HG02623 (cell line): ENCODE measurements around the gene ATRIP.

Experiments used
- ATAC-seq: cut with Tn5 transposase; IDR thresholded peaks from one replicate; pipeline ENCODE4 v1.9.1; 2021; ENCODE audit warnings: moderate library complexity; ENCODE audit not compliant: unreplicated experiment

ATRIP gene

GRCh38 chr3:48501196-48501595 is 54.7 kb downstream of the ATRIP start:
- ATAC-seq = no peak

DNA sequence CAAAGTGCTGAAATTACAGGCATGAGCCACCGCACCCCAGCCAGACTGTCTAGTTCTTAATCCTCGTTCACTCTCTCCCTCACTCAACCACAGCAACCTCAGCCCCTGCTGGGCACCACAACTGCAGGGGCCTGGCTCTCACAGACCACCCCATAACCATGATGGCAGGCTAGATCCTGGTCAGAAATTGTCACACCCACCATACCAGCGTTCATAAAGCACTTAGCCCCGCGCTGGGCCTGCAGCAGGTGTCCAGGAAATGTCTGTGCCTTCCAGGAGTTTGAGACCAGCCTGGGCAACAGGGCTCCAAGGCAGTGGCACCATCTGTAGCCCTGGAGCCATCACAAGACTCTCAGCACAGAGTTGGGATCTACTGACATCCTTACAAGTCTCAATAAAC is 55.6 kb downstream of the ATRIP start:
- ATAC-seq = no peak

GRCh38 chr3:48502728-48503168 is 56.2 kb downstream of the ATRIP start:
- ATAC-seq = no peak

GRCh38 chr3:48503401-48504050 is 57.0 kb downstream of the ATRIP start:
- ATAC-seq = no peak

GRCh38 chr3:48504051-48504946 is 57.8 kb downstream of the ATRIP start, which contains the start of gene SHISA5:
Gene SHISA5, minus strand, starts transcription at chr3:48504174. Its CDS starts 80 bp downstream, at chr3:48504094.
- no peak for ATAC-seq

DNA sequence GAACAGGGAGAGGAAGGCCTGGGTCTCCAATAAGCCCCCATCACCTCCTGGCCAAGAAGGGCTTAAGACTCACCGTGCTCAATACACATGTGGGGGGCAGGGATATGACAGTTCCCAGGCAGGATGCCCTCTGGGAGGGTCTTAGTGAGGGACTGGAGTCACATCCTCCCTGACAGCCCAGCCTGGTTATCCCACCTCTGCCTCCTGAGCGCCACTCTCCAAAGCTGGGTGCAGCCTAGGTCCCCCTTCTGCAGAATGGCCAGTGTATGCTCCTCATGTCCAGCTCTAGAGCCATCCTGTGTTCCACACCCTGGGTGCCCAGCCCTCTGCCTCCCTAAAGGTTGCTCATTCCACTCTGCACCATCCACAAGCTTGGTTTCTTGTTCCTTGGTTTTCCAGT is 58.6 kb downstream of the ATRIP start:
- no peak for ATAC-seq

DNA sequence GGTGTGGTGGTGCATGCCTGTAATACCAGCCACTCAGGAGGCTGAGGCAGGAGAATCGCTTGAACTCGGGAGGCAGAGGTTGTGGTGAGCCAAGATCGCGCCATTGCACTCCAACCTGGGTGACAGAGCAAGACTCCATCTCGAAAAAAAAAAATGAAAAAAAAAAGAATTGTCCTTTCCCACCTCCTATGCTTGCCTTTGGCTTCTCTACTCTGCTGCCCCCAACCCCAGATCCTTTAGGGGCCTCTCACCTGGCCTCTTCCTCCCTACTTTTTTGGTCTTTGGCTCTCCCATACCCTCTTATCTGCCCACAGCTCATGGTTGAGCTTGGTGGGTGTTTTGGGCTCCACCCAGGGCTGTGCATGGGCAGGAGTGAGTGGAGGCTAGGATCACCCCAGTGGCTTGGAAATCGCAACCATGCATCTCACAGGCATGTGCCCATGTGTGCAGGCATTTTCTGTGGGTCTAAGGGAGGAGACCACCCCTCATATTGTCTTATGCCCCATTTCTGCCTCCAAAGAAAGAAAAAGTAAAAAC is 59.5 kb downstream of the ATRIP start:
- no peak for ATAC-seq

DNA sequence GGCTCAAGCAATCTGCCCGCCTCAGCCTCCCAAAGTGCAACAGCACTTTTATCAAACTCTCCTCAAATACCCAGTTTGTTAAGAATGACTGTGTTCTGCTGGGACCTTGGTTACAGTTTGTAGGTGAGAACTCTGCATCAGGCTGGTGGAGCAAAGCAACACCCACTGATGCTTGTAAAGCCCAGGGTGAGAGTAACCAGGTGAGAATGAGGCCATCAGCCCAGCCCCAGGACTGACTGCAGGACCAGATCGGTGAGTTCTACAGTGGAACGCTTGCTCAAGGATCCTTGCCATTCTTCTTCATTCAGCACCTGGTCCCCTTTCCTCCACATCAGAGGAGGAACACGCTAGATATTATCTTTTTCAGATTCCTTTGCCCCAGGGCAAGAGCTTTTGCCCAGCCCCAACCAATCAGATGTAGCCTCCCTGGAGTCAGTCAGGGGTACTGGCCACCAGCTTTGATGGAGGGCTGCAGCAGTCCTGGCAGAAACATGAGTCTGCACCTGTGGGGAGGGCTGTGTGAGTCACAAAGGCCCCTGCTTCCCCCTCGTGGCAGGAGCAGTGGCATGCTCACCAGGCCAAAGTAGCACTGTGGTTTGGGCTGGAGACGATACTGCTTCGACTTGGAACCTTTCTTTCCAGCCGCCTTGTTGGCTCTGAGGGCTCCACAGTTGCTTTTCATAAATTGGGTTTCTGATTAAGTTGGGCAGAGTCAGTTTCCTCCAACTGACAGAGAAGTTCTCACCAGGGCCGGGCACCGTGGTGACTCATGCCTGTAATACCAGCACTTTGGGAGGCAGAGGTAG is 60.9 kb downstream of the ATRIP start:
- ATAC-seq = no peak

GRCh38 chr3:48511551-48511950 is 65.0 kb downstream of the ATRIP start:
- no peak for ATAC-seq

GRCh38 chr3:48514431-48515227 is 68.1 kb downstream of the ATRIP start:
- ATAC-seq = no peak
